Parathyroid adenoma (tissue), 2 donors: ENCODE measurements around the gene RAB30.
A peak's percentile ranks its signal among the peaks of the same experiment; 100 is the strongest.
"Not testable (repeated sequence)": the region's sequence is repeated elsewhere in the genome, so short reads cannot be mapped to it uniquely, and the experiment has no call there.

ENCODE experiments used
- H2AFZ ChIP-seq: fragments of 300-600 bp; sonication (generic); one replicate; pipeline ENCODE4 v1.7.0; 2017; ENCODE audit warnings: antibody characterized with exemption, mild to moderate bottlenecking
- H3K27ac ChIP-seq: fragments of 300-600 bp; sonication (generic); one replicate; pipeline ENCODE4 v1.7.0; 2017
- H3K27me3 ChIP-seq: fragments of 300-600 bp; sonication (generic); one replicate; pipeline ENCODE4 v1.7.0; 2017; ENCODE audit warnings: low read length; ENCODE audit not compliant: control insufficient read depth, insufficient read depth
- H3K36me3 ChIP-seq: fragments of 300-600 bp; sonication (generic); one replicate; pipeline ENCODE4 v1.7.0; 2017; ENCODE audit warnings: low read length; ENCODE audit not compliant: control insufficient read depth, insufficient read depth
- H3K4me1 ChIP-seq: fragments of 300-600 bp; sonication (generic); one replicate; pipeline ENCODE4 v1.7.0; 2017; ENCODE audit warnings: control low read depth
- H3K4me2 ChIP-seq: fragments of 300-600 bp; sonication (generic); one replicate; pipeline ENCODE4 v1.7.0; 2017; ENCODE audit warnings: low read length
- H3K4me3 ChIP-seq: fragments of 300-600 bp; sonication (generic); one replicate; pipeline ENCODE4 v1.7.0; 2017; ENCODE audit warnings: low read depth, low read length
- H3K79me2 ChIP-seq: fragments of 300-600 bp; sonication (generic); one replicate; pipeline ENCODE4 v1.7.0; 2017; ENCODE audit warnings: control low read depth
- H3K9ac ChIP-seq: fragments of 300-600 bp; sonication (generic); one replicate; pipeline ENCODE4 v1.7.0; 2017; ENCODE audit warnings: mild to moderate bottlenecking
- H3K9me3 ChIP-seq: fragments of 300-600 bp; sonication (generic); one replicate; pipeline ENCODE4 v1.7.0; 2017; ENCODE audit warnings: low read length; ENCODE audit not compliant: control insufficient read depth
- CTCF ChIP-seq: fragments of 300-600 bp; sonication (generic); IDR thresholded peaks from one replicate; pipeline ENCODE4 v1.7.0; 2017; ENCODE audit warnings: antibody characterized with exemption, mild to moderate bottlenecking
- donor health status: primary hyperparathyroidism.

The RAB30 gene

GRCh38 chr11:83011333-83012167 is 60.1 kb downstream of the RAB30 start:
- Histone ChIP-seq H3K36me3 (no peaks in the 10 kb centered on the region), H3K27ac (no peak overlapping the region), H3K4me1 (no peaks in the 10 kb centered on the region), H2AFZ (no peak overlapping the region), H3K79me2 (no peaks in the 10 kb centered on the region), H3K4me2 (no peak overlapping the region), H3K27me3 (no peaks in the 10 kb centered on the region), H3K9me3 (no peaks in the 10 kb centered on the region), H3K4me3 (no peak overlapping the region), H3K9ac (no peak overlapping the region)
- TF ChIP-seq CTCF, result no peak

- Histone ChIP-seq H3K9ac (no peak overlapping the region), H3K4me2 (no peak overlapping the region), H3K4me1 (no peaks in the 10 kb centered on the region), H3K4me3 (no peak overlapping the region), H3K27ac (no peak overlapping the region), H3K79me2 (no peaks in the 10 kb centered on the region), H3K27me3 (no peaks in the 10 kb centered on the region), H3K36me3 (no peaks in the 10 kb centered on the region), H3K9me3 (no peaks in the 10 kb centered on the region), H2AFZ (no peak overlapping the region)
- no peak for TF ChIP-seq CTCF
Measured at GRCh38 chr11:83009999-83010398, 61.7 kb downstream of the RAB30 start.

GRCh38 chr11:83009136-83009535 is 62.6 kb downstream of the RAB30 start:
- not testable (repeated sequence) for H3K79me2 ChIP-seq, H3K9me3 ChIP-seq, H3K4me3 ChIP-seq, H3K4me2 ChIP-seq, H3K27me3 ChIP-seq, H3K36me3 ChIP-seq, H3K4me1 ChIP-seq, H3K27ac ChIP-seq, H2AFZ ChIP-seq, H3K9ac ChIP-seq

GRCh38 chr11:83008581-83008923 is 63.1 kb downstream of the RAB30 start:
- no peak overlapping the region for H2AFZ ChIP-seq
- H3K9me3 ChIP-seq, result no peaks in the 10 kb centered on the region
- no peaks in the 10 kb centered on the region for H3K79me2 ChIP-seq
- H3K4me2 ChIP-seq, result no peak overlapping the region
- TF ChIP-seq CTCF, result no peak
- H3K4me3 ChIP-seq, result no peak overlapping the region
- H3K27me3 ChIP-seq, result no peaks in the 10 kb centered on the region
- no peak overlapping the region for H3K27ac ChIP-seq
- no peaks in the 10 kb centered on the region for H3K4me1 ChIP-seq
- H3K36me3 ChIP-seq, result no peaks in the 10 kb centered on the region
- H3K9ac ChIP-seq, result no peak overlapping the region

GRCh38 chr11:83007909-83008580 is 63.7 kb downstream of the RAB30 start:
- H3K4me1 ChIP-seq, result no peaks in the 10 kb centered on the region
- H2AFZ ChIP-seq, result peak overlapping the region; percentile 6
- no peaks in the 10 kb centered on the region for H3K36me3 ChIP-seq
- H3K27me3 ChIP-seq, result no peaks in the 10 kb centered on the region
- no peak overlapping the region for H3K9ac ChIP-seq
- no peak overlapping the region for H3K4me2 ChIP-seq
- no peaks in the 10 kb centered on the region for H3K9me3 ChIP-seq
- H3K4me3 ChIP-seq, result no peak overlapping the region
- no peak overlapping the region for H3K27ac ChIP-seq
- no peaks in the 10 kb centered on the region for H3K79me2 ChIP-seq
- TF ChIP-seq CTCF, result no peak
